WTC11 (cell line): ENCODE data around the gene ALAS2.
"Not testable (repeated sequence)": the region's sequence is repeated elsewhere in the genome, so short reads cannot be mapped to it uniquely, and the experiment has no call there.

Experiments used
- CREB1 ChIP-seq: sonication (generic); formaldehyde crosslinking; IDR thresholded peaks from 2 replicates; pipeline ENCODE4 v1.8.0; 2023; ENCODE audit warnings: mild to moderate bottlenecking, missing genetic modification reagents
- CTCF ChIP-seq: fragments of 200-600 bp; IDR thresholded peaks from 2 replicates; pipeline ENCODE4 v1.8.0; 2022; ENCODE audit warnings: antibody characterized with exemption
- USF1 ChIP-seq: sonication (generic); formaldehyde crosslinking; IDR thresholded peaks from 2 replicates; pipeline ENCODE4 v1.8.0; 2022; ENCODE audit warnings: mild to moderate bottlenecking, missing genetic modification reagents

GRCh38 chrX:55050599-55050998 is 19.8 kb upstream of the ALAS2 start:
- TF ChIP-seq USF1 (CRISPR knock-in tag); CREB1 (CRISPR knock-in tag); CTCF: not testable (repeated sequence)
